Measurements from ENCODE around the gene NR5A1. TPM values are rescaled to one million over a fixed set of nuclear protein-coding genes. Genes with fewer than 3 reads are reported as not detected.

The NR5A1 gene
- total RNA-seq, 1 donor from 2014 or later, result not detected

DNA sequence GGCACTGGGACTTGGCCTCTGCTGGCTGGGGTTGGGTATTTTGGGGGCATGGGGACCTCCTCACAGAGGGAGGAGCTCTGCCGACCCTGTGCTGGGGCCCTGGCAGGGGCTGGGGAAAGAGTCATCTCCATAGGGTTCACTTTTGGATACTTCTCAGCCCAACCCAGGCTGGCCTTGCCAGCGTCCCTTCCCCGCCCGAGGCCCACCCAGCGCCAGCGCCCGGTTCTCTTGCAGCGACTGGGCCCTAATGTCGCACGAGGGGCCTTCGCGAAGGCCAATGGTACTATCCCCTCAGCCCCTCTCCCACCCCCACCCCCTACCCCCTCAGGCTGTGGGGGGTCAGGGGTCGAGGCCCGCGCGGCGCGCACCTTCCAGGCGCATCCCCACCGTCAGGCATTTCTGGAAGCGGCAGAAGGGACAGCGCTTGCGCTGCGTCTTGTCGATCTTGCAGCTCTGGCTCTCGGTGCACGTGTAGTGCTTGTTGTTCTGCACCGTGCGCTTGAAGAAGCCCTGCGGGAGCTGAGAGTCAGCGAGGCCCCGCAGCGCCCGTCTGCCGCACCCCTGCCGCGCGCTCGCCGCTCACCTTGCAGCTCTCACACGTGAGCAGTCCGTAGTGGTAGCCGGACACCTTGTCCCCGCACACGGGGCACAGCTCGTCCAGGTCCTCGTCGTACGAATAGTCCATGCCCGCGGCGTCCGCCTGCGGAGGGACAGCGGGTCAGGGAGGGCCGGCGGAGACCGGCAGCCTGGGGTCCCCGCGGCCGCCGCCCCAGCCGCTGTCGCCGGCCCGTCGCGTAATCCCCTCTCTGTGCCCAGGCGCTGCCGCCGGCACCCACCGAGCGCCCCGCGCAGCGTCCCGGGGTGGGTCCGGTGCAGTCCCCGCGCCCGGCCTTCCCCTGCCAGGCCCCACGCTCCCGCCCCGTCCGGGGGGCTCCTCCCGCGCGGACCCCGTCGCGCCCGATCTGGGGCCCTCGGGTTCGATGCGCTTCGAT is 4.2 kb downstream of the NR5A1 start:
- DNase-seq (no peak), ATAC-seq (ENCODE audit: poor library complexity) (no peak)
- intact Hi-C loops (cut with DNase I), result no loop called here

DNA sequence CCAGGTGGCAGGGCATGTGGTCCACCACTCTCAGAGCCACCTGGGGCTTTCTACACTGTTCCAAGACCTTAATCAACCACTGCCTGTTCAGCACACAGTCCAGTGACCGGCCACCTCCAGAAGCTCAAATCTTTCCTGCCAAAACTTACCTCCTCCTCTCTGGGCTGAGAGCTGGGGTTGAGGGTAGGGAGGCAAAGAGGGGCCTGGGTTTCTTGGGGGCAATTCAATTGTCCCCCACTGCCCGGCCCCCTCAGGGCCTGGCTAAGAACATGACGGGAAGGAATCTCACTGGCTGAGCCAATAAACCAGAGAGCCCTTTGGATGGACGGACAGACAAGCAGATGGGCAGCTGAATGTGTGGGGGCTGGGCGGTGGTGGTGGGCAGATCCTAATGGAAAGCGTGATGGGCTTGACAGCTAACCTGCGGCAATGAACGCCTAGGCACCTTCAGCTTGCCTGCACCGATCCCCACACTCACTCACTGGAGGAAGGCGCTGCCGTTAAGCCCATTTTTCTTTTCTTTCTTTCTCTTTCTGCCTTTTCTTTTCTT is 5.4 kb downstream of the NR5A1 start:
- ATAC-seq (ENCODE audit: poor library complexity), result no peak

DNA sequence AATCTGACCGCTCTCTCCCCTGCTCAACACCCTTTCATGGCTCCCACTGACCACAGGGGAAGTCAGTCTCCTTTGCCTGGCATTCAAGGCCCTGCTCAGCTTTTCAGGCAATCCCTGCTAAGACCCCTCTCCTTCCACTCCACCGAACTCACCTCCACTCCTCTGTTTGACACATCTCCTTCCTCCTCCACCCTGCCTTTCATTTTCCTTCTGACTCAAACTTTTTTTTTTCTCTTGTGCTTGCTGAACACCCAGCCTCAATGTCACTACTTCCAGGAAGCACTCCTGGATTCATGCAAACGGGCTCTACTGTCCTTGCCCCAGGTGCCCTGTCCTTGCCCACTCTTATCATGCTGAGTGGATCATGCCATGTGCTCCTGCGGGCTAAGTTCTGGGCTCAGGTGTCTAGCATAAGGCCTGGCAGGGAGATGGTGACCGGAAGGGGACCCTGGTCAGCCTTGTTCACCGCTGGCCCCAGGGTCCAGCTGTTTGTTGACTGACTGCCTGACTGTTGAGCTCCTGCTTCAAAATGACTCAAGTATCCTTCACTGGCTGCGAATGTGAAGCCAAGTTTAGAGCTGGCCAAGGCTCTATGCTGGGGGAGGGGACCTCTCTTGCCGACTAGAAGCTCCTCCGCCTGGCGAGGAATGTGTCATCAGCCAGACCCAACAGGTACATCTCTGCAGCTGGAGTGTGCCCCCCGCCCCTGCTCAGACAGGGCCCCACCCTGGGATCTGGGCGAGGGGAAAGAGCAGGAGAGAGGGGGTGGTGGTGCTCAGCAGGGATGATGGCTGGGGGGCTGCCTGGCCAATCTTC is 6.2 kb downstream of the NR5A1 start:
- ATAC-seq (ENCODE audit: poor library complexity), result no peak
- intact Hi-C loops (cut with DNase I), result no loop called here
- DNase-seq, result no peak

More for the DNA sequence above, 5.4 kb downstream of the NR5A1 start:
- intact Hi-C loops (cut with DNase I), result no loop called here
- DNase-seq, result no peak

DNA sequence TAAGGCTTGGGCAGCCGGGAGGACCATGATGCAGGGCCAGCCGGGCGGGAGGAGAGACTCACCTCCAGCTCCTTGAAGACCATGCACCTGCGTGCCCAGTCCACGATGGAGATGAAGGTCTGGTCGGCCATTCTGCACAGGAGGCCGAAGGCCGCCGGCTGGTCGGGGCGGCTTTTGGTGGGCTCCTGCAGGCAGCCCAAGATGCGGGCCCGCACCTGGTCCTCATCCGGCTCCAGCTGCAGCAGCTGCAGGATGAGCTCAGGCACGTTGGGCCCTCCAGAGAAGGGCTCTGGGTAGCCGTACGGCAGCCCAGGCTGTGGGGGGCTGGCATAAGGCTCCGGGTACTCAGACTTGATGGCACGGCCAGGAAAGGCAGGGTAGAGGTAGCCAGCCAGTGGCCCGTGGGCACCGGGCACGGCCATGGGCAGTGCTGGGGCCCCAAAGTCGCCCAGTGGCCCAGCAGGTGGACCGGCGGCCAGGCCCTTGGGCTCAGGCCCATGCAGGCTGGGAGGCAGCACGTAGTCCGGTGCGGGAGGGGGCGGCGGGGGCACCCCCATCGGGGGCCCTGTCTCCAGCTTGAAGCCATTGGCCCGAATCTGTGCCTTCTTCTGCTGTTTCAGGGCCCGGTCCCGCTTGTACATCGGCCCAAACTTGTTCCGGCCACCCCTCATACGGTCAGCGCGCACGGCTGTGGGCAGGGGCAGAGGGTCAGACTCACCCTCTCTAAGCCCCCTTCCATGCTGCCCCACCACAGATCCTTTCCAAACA is 7.0 kb downstream of the NR5A1 start:
- ATAC-seq (ENCODE audit: poor library complexity), result no peak
- DNase-seq, result no peak
- intact Hi-C loops (cut with DNase I), result no loop called here

DNA sequence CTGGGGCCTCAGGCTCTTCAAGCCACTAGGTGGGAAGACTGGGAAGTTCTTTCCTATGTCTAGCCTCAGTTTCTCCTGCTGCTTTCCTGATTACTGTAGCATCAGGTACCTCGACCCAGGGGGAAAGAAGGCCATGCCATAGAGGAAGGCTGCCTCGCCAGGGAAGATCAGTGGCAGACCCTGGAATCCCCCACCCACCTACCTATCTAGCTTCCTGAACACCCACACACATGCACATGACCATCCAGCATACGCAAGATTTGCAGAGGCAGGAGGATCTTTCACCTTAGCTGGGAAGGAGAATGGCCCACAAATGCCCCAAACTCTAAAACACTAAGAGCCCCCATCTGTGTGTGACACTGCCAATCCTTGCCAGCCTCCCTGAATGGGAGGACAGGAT is 8.0 kb downstream of the NR5A1 start:
- no peak for DNase-seq
- intact Hi-C loops (cut with DNase I), result no loop called here
- ATAC-seq (ENCODE audit: poor library complexity), result no peak

DNA sequence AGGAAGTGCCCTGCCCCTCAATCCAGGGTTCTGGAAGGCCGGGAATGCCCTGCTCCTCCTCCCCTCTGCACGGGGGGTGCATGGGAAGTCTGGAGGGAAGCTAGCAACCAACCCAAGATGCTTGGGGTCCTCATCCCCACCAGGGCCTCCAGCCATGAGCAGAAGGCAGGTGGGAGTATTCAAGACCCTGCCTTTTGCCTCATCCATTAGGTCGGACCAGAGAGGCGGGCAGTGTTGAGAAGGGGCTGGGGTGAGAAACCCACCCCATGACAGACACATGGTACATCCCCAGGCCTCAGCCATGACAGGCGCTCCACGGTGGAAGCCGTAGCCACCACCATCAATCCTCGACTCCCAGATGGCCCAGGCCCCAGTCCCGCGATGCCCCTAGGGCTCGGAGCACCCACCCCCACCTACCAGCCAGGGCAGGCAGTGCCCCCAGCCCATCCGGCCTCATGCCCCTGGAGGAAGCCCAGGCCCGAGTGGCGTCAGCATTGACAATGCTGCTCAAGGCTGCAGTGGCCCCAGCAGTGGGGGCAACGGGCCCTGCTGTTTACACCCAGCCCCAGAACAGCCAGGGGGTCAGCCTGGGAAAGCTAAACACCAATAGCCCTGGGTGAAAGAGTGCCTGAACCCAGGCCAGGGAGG is 8.6 kb downstream of the NR5A1 start:
- DNase-seq (no peak), ATAC-seq (ENCODE audit: poor library complexity) (no peak)
- intact Hi-C loops (cut with DNase I), result no loop called here

DNA sequence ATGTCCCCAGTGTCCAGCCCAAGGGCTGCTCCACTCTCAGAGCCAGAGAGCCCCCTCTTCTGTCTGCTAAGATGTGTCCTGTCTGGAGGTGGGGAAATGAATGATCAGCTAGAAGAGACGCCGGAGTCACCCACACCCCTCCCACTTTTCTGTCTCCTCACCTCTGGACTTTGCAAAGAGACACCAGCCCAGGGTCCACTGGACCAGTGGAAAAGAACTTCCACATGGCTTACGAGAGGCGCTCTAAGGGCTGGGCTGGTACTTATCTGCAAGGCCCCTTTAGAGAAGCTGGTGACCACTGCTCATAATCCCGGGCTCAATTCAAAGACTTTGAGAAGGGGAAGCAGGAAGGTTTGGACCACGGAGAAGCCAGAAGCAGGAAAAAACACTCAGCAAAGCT is 9.2 kb downstream of the NR5A1 start:
- intact Hi-C loops (cut with DNase I), result no loop called here
- no peak for ATAC-seq (ENCODE audit: poor library complexity)
- no peak for DNase-seq

DNA sequence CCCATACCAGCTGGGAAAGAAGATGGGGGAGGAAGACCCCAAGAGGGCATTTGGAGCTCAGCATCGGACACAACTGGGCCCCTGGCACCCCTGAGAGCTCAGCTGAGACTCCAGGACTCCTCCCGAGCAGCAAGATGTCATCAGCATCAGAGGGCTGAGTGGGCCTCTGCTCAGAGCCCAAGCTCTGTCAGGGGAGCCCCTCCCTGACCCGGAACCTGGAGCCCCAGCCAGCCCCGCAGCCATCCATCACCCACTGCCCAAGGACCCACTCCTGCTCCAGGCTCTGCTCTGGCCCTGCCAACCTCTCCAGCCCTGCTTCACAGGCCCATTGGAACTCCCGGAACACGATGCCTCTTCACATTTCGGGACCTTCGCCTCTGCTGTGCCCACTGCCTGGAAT is 9.8 kb downstream of the NR5A1 start:
- no peak for DNase-seq
- intact Hi-C loops (cut with DNase I), result no loop called here
- no peak for ATAC-seq (ENCODE audit: poor library complexity)

DNA sequence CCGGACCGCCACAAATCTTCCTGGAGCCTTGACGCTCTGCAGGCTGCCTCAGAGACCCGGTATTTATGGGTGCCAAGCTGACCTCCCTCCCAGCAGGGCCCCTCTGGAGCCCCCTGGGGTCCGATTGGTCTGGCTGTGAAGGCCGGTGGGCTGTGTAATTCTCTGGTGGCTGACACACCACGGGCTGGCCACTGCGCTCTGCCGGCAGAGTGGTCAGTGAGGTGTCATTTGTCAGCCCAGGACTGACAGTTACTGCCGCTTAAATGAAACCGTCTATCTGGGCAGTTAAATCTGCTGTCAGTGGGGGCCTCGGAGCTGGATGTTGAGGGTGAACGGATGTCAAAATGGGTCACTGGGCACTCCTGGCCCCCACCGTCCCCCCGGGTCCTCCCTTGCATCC is 10.7 kb downstream of the NR5A1 start:
- intact Hi-C loops (cut with DNase I), result no loop called here
- no peak for DNase-seq
- ATAC-seq (ENCODE audit: poor library complexity), result no peak

DNA sequence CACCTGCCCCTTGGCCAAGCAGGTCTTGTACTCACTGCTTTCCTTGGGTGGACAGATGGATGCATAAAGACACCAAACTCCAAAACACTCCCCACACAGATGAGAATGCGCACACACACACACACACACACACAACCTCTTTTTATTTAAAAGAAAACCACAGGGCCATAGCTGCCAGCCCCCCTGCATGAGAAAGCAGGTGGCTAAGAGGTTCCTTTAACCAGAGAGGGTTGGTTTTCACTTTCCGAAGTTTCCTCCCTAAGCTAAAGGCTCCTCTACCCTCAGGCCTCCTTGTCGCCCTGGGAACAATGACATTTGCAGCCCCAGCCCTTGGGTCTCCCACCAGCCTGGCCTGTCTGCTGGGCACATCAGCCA is 11.1 kb downstream of the NR5A1 start:
- ATAC-seq (ENCODE audit: poor library complexity), result no peak
- DNase-seq, result no peak
- intact Hi-C loops (cut with DNase I), result no loop called here

DNA sequence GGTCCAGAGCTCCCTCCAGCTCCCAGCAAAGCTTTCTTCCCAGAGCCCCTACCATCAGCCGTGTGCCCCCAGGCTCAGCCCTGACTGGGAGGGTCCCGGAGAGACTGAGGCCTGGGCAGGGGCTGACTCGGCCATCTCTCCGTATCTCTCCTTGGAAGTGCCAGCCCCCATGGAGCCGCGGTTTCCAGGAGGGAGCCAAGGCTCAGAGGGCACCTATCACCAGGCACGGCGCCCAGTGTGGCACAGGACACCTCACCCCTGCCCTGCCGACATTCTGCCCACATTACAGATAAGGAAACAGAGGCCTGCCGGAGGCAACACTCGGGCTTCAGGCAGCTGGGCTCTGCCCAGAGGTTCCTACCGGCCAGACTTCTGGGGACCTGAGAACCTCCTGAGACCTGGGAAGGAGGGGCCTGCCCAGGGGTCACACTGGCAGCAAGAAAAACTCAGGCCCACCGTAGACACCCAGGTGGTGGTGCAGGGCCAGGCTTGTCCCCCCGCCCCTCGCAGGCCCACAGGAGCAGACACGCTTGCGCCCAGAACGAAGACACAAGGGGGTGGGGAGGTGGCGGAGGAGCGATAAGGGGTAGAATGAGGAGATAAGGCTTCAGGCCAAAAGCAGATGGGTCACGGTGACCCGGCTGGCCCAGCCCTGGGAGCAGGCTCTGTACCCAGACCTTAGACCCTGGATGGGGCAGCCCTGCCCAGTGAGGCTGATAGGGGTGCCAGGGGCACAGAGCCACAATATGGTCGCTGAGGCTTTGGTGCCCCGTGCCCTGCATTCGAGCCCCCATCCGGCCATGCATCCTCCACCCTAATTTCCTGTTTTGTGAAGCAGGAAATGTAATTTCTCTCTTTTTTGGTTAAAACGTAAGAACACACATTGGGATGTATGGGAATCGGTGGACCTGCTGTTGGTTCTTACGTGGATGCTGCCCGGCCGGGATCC is 11.8 kb downstream of the NR5A1 start:
- DNase-seq (no peak), ATAC-seq (ENCODE audit: poor library complexity) (no peak)
- intact Hi-C loops (cut with DNase I), result no loop called here

DNA sequence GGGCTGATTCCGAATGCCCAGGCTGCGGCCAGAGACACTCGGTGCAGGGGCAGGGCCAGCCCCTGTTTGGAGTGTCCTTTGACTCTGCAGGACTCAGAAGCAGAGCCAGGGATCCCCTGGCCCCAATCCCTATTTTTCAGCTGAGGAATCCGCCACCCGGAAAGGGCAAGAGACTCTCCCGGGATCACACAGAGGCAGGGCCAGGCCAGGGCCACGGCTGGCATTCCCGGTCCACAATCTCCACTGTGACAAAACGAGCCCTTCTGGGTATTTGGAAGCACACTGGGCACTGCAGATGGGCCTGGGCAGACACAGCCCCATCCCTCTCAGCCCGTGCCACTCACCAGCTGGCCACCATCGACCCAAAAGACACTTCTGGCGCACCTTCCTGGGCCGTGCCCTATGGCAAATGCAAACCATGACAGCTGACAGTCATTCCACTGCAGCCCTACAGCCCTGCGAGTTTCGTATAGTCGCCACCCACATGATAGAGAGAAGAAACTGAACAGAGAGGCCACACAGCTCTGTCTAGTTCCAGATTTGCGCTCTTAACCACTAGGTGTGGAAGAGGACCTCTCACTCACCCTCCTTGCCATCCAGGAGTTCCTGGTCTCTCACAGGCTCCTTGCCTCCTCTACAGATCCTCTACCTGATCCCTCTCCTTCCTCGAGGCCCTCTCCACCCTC is 13.3 kb downstream of the NR5A1 start:
- intact Hi-C loops (cut with DNase I), result no loop called here
- ATAC-seq (ENCODE audit: poor library complexity) (no peak), DNase-seq (no peak)

DNA sequence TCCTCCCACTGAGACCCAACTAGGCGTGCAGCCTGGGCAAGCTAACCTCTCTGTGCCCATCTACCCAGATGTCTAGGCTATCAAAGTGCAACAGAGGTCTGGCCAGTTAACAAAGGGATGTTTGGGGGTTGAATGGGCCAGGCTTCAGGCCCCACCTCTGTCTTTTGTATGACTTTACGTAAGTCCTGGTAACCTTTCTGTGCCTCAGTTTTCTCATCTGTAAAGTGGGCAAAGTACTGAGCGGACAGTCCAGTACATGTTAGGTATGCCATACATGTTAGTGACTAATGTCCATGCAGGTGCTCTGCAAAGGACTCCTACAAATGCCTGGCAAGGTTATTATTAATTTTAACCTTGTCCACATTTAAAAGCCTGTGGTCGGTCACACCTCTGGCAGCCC is 14.0 kb downstream of the NR5A1 start:
- ATAC-seq (ENCODE audit: poor library complexity), result no peak
- intact Hi-C loops (cut with DNase I), result no loop called here
- no peak for DNase-seq

DNA sequence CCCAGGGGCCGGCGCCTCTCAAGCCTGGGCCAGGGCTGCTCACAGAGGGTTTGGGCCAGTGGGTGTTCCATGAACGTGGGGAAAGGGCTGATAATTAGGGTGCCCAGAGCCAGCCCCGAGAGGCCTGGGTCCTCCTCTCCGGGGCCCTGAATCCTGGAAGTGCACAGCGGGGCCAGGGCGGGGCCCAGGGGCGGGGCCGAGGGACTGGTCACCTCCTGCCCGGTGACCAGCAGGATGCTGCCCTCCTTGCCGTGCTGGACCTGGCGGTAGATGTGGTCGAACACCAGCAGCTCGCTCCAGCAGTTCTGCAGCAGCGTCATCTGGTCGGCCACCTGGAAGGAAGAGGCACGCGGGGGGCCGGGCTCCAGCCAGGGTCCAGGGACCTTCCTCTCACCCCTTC is 14.4 kb downstream of the NR5A1 start:
- intact Hi-C loops (cut with DNase I), result no loop called here
- ATAC-seq (ENCODE audit: poor library complexity) (no peak), DNase-seq (no peak)

DNA sequence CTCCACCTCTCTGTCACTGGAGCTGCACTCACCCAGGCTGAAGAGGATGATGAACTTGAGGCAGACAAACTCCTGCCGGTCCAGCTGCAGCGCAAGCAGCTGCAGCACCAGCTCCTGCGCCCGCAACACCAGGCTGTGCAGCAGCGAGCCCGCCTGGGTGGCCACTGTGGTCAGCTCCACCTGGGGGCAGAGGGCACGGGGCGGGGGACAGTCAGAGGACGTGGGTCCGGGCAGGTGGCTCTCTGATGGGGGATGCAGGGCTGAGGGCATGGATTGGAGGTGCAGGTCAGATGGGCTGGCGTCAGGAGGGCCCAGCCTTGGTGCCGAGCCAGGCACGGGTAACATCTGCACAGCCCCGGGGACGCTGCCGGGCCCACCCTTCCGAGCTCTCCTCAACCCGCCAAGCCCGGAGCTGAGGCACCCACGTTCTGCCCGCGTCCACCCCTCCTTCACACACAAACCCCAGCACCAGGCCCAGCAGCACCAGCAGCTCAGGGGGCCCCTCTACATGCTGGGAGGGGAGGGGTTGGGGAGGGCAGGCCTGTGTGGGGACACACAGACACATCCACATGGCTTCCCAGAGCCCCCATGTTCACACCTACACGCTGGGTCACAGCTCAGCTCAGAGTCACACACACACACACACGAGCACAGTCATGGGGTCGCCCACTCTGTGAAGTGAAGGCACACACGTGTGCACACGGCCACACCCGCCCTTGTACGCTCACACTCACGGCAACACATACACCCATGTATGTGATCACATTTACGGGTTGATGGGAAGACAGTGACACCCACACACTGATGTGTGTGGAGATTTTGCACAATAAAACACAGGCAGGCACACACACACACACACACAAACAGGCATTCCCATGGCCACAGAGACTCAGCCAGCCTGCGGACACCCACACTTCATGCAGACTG is 15.9 kb downstream of the NR5A1 start:
- intact Hi-C loops (cut with DNase I), result no loop called here
- no peak for DNase-seq
- no peak for ATAC-seq (ENCODE audit: poor library complexity)

DNA sequence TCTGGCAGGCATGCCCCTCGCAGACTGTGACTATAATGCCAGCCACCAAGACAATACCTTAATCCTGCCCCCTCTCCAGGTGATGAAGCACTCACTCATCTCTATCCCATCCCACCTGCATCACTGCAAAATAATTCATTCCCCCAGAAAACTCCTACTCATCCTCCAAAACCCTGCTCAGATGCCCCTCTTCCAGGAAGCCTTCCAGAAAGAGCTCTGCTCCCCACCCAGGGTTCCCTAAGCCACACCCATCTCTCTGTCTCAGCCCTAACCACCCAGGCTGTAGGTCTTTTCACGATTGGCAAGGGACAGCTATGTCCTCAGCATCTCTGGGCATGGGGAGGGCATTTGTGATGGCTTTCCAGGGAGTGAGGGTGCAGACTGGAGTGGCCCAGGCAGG is 17.2 kb downstream of the NR5A1 start:
- no peak for DNase-seq
- ATAC-seq (ENCODE audit: poor library complexity), result no peak
- intact Hi-C loops (cut with DNase I), result no loop called here

All from Right ventricle myocardium superior (tissue), 1 donor.